ENCODE results near the gene RASGRP4. TPM values are rescaled to one million over a fixed set of nuclear protein-coding genes. Genes with fewer than 3 reads are reported as not detected.

Gene RASGRP4, protein sequence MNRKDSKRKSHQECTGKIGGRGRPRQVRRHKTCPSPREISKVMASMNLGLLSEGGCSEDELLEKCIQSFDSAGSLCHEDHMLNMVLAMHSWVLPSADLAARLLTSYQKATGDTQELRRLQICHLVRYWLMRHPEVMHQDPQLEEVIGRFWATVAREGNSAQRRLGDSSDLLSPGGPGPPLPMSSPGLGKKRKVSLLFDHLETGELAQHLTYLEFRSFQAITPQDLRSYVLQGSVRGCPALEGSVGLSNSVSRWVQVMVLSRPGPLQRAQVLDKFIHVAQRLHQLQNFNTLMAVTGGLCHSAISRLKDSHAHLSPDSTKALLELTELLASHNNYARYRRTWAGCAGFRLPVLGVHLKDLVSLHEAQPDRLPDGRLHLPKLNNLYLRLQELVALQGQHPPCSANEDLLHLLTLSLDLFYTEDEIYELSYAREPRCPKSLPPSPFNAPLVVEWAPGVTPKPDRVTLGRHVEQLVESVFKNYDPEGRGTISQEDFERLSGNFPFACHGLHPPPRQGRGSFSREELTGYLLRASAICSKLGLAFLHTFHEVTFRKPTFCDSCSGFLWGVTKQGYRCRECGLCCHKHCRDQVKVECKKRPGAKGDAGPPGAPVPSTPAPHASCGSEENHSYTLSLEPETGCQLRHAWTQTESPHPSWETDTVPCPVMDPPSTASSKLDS
- total RNA-seq (2021; ENCODE audit: unreplicated experiment) (not detected), Bru-seq, nascent RNA (not detected), BruChase-seq, experiment 1, labeled RNA remaining after a 2-hour chase (not detected), BruChase-seq, experiment 2, labeled RNA remaining after a 6-hour chase (not detected)
- not detected for polyA plus RNA-seq (2012; ENCODE audit: insufficient read length)
- long read RNA-seq, partial matches to known transcripts = 0 of 2 reads
- long read RNA-seq, other reads (novel, unspliced or antisense) = 2 of 2 reads

- in situ Hi-C loops (cut with HindIII; ENCODE audit: low pct_unique_long_range_greater_than_20kb, low sequenced_read_pairs) = no loop called here
- CTCF ChIA-PET = no interaction called here
- no peak for ATAC-seq
These were observed at the start of gene RASGRP4 for GRCh38 chr19:38425810-38426466. Gene RASGRP4, minus strand, starts transcription at chr19:38426219. Its CDS starts 128 bp downstream, at chr19:38426091.

More at GRCh38 chr19:38425810-38426466, at the start of gene RASGRP4:
- H3K4me3 ChIP-seq (ENCODE audit: low read depth in 2 of 2, low read length in 2 of 2) = no peak within 1 kb of the TSS
- H3K27ac ChIP-seq (ENCODE audit: low read length) = no peak within 1 kb of the TSS
- TF ChIP-seq CTCF (IDR thresholded peaks at IDR 0.05) (no peak), POLR2AphosphoS5 (IDR thresholded peaks at IDR 0.05; ENCODE audit: low read depth, low read length) (no peak), TCF7L2 (IDR thresholded peaks at IDR 0.05; ENCODE audit: low read depth, low read length) (no peak), REST (IDR thresholded peaks at IDR 0.05; ENCODE audit: insufficient read depth in 1 of 2, low read depth in 2 of 2, low read length in 1 of 2) (no peak), SIN3A (IDR thresholded peaks at IDR 0.05; ENCODE audit: borderline replicate concordance, insufficient read depth, low read depth, low read length) (no peak)
- no peaks in the 10 kb centered on the region for H3K27me3 ChIP-seq (ENCODE audit: control insufficient read depth, insufficient read depth, low read length)
- no peaks in the 10 kb centered on the region for H3K36me3 ChIP-seq (ENCODE audit: control insufficient read depth, insufficient read depth, low read length)
- BruUV-seq (replicated peaks) = no TSS peak
- no peak for DNase-seq (ENCODE audit: low read depth, low spot score)
- H3K4me1 ChIP-seq (ENCODE audit: control insufficient read depth, insufficient read depth, low read length) = no peaks in the 10 kb centered on the region
- H3K9me3 ChIP-seq (ENCODE audit: control insufficient read depth, insufficient read depth, low read depth, low read length) = no peaks in the 10 kb centered on the region
- intact Hi-C loops (cut with micrococcal nuclease; ENCODE audit: unreplicated experiment) = no loop called here
- POLR2A ChIA-PET = no interaction called here
